Measurements from ENCODE around the gene TMEM200A.
"Not testable (repeated sequence)": the region's sequence is repeated elsewhere in the genome, so short reads cannot be mapped to it uniquely, and the experiment has no call there.

The TMEM200A gene

DNA sequence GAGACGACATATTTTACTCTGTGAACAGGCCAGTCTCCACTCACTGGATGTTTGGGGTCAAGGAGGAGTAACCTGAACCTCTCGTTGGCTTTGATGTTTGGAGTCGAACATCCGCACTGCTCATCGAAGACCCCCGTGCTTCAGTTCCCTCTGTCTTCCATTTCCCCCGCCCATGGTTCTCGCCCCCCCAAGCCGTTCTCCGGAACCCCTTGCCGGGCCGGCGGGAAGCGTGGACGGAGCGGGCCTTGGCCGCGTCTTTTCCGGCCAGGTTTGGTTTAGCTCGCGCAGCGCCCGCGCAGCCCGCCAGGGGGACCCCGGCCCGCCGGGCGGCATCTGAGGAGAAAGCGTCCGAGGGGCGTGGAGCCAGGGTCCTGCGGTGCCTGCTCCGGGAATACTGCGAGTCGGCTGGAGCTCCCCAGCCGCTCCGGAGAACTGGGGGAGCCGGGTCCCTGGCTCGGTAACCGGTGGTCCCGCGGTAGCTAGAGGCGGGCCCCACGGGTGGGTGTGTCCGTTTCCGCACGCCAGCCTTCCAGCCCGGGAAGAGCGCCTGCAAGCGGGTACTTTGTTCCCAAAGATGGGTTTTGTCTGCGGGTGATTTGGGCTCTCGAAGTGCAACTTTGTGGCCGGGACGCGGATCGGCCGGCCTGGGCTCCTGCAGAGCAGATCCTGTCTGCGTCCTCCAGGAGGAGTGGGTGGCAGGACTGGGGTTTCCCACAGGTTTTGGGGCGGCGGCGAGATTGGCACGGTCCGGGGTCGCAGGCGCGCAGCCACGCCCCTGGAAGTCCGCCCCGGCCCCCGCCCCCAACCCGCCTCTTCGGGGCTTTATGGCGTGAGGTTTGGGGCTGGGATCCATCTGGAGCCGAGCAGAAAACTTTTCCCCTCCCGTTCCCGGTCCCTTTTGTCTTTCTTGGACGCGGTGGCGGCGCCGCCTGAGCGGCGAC lies at the start of gene TMEM200A:
Gene TMEM200A, plus strand, starts transcription at position 852 of the 941 bp plus-strand sequence. CDS start 74,406 bp downstream, outside the sequence.
- intact Hi-C loops (cut with DNase I): no loop called here
- peak in 7 of 10 donors; percentile 10 to 84 (median 36) for DNase-seq

DNA sequence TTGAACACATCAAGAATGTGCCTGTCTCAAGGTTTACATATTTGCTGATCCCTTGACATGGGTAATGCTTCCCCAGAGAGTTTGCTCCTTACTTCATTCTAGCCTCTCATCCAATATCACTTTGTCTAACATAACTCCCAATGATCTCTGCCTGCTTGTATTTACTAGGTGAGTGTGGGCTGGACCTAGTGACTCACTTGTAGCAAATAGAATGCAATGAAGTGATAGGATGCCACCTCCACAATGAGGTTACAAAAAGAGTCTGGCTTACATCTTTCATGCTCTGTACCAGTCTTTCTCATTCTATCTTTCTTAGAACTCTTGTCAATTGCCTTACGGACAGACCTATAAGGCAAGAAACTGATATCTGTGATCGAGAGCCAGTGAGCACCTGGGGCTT lies 44.9 kb upstream of the TMEM200A start:
- intact Hi-C loops (cut with DNase I): loop anchor here (5.0 to 10.0 kb wide), 2 partner anchors 376 to 524 kb away; no protein-coding TSS in a partner anchor
- no peak for DNase-seq

DNA sequence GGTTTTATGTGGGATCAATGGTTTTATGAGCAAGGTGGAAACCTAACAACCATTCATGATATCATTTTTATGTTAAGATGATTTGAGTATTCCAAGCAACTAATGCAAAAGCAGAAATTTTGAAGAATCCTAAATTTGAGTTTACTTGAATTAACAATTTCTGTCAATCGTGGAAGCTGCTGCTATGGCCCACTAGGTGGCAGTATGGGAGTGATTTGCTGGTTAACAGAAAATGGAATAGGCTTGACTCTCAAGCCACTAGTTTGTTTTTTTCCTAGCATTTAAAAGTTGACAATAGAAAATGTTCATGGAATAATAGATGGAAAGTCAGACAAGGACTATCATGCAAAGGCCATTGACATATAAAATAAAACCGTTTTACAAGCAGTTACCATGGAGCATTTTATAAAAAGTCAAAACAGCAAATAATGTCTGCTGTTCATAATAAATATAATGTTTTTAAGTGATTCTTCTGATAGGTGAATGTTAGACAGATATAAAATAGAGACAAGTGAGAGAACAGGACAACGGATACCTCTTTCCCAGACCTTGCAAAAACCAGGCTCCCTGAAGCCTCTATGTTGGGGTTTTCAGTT lies 43.0 kb upstream of the TMEM200A start:
- intact Hi-C loops (cut with DNase I): loop anchor here (1.0 to 10.0 kb wide), 3 partner anchors 375 to 550 kb away; no protein-coding TSS in a partner anchor
- peak in 7 of 10 donors; percentile 28 to 93 (median 52) for DNase-seq

DNA sequence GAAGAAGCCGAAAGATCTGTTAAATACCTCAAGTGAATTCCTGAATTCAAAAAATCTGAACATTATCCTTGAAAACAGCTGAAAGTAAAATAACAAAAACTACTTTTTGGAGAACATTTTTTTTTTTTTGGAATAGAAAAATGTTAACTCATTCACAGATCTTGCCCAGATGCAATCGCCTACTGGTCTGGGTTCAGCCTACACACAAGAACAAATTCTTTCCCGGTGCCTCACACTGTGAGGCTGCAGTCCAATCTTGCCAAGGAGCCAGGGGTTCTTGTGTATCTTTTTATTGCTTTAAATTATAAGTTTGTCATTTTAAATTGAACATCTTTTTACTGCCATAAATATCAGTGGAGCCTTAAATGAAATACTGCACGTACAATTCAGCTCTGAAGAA lies 41.2 kb upstream of the TMEM200A start:
- intact Hi-C loops (cut with DNase I): loop anchor here (5.0 to 10.0 kb wide), 2 partner anchors 373 to 520 kb away; no protein-coding TSS in a partner anchor
- peak in 1 of 10 donors; percentile 8 for DNase-seq

DNA sequence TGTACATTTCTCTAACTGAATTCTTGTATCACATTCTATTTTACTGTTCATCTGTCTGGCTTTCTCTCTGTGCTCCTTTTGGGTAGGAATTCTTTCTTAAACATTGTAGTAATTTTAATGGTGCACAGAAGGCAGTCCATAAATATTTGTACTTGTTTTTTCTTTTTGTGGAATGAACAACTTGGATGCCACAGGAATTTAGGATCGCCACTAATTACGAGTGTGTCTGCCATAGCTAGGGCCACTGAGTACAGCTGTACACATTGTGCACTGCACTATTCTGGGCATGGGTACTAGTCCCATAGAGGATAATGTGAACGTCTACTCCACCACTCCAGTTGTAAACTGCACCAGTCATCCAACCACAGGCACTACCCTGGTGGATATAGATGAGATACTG lies 39.3 kb upstream of the TMEM200A start:
- intact Hi-C loops (cut with DNase I): loop anchor here (10.0 kb wide), 1 partner anchor 518 kb away; no protein-coding TSS in a partner anchor
- DNase-seq: no peak

DNA sequence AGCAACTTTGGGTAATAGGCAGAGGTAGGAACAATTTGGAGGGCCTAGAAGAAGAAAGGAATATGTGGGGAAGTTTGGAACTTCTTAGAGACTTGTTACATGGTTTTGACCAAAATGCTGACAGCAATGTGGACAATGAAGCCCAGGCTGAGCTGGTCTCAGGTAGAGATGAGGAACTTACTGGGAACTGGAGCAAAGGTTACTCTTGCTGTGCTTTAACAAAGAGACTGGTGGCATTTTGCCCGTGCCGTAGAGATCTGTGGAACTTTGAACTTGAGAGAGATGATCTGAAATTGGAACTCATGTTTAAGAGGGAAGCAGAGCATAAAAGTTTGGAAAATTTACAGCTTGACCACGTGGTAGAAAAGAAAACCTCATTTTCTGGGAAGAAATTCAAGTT lies 28.3 kb upstream of the TMEM200A start:
- no peak for DNase-seq
- intact Hi-C loops (cut with DNase I): no loop called here

DNA sequence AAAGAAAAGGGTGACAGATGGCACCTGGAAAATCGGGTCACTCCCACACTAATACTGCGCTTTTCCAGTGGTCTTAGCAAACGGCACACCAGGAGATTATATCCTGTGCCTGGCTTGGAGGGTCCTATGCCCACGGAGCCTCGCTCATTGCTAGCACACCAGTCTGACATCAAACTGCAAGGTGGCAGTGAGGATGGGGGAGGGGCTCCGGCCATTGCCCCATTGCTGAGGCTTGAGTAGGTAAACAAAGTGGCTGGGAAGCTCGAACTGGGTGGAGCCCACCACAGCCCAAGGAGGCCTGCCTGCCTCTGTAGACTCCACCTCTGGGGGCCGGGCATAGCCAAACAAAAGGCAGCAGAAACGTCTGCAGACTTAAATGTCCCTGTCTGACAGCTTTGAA lies 19.5 kb upstream of the TMEM200A start:
- peak in 2 of 10 donors; percentile 67 to 71 for DNase-seq
- intact Hi-C loops (cut with DNase I): not testable (repeated sequence)

DNA sequence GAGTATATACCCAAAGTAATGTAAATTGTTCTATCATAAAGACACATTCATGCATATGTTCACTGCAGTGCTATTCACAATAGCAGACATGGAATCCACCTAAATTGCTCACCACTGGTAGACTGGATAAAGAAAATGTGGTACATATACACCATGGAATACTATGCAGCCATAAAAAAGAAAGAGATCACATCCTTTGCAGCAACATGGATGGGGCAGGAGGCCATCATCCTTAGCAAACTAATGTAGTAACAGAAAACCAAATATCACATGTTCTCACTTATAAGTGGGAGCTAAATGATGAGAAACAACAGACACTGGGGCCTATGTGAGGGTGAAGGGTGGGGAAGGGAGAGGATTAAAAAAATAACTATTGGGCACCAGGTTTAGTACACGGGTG lies 11.5 kb upstream of the TMEM200A start:
- intact Hi-C loops (cut with DNase I): no loop called here
- DNase-seq: no peak

DNA sequence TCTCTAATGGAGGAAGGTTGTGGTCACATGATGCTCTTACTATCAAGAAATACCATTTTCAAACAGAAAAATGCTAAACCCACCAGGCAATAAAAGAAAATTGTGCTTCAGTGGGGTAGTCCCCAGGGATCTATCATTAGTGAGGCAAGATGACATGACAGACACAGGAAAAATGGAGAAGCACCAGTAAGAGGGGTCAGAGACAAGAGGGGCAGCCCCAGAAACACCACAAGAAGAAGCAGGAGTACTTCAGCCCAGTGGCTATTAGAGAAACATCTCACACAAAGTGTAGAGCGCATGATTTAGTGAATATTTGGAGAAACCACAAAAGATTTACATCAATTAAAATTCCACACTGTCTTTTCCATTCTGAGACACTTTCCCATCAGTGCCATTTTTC lies 10.2 kb upstream of the TMEM200A start:
- DNase-seq: no peak

DNA sequence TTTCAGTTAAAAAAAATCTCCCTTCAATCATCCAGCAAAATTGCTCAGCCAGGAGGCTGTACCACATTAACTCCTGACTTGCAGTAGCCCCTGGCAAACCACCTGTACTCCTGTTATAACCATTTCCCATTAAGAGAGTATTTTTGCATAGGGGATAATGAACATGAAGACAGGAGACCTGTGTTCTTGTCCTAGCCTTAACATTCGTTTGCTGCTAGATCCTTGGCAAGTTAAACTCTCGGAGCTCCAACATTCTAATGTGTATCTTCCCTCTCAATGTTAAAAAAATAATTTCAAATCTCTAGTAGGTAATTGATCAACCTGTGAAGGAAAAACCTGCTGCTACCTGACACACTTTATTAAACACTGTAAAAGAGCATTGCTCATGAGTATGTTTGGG lies 8.4 kb upstream of the TMEM200A start:
- DNase-seq: no peak
- intact Hi-C loops (cut with DNase I): no loop called here

More for the DNA sequence above, 10.2 kb upstream of the TMEM200A start:
- intact Hi-C loops (cut with DNase I): no loop called here

DNA sequence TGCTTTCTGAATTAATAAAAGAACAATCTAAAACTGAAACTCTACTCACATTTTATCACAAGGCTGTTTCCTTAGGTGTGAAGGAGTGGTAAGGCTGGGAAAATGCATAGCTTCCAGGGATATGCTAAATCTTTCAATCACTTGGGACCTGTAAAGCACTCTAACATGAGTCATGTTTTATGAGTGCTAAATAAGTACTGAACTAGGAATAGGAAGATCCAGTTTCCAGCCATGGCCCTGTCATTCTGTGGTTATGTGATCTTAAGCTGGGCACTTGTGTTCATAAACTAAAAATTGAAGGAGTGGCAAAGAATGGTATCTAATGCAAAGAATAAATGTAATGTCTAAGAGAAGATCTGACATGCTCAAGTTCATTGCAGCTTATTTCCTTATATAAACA lies 6.1 kb upstream of the TMEM200A start:
- intact Hi-C loops (cut with DNase I): no loop called here
- DNase-seq: no peak

DNA sequence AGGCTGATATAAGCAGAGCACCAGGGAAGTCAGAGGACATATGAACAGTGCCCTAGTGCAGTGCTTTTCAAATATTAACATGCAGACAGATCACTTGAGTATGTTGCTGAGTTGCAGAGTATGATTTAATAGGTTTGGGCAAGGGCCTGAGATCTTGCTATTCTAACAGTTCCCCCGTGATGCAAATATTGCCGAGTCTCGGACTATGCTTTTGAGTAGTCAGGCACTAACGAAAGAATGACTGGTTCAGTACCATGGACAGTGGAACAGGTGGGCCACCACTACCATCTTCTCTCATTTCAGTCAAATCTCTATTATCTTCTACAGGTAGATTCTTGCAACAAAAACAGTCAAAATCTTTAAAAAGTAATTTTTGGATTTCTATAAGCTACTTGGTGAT lies 3.7 kb upstream of the TMEM200A start:
- intact Hi-C loops (cut with DNase I): no loop called here
- no peak for DNase-seq

DNA sequence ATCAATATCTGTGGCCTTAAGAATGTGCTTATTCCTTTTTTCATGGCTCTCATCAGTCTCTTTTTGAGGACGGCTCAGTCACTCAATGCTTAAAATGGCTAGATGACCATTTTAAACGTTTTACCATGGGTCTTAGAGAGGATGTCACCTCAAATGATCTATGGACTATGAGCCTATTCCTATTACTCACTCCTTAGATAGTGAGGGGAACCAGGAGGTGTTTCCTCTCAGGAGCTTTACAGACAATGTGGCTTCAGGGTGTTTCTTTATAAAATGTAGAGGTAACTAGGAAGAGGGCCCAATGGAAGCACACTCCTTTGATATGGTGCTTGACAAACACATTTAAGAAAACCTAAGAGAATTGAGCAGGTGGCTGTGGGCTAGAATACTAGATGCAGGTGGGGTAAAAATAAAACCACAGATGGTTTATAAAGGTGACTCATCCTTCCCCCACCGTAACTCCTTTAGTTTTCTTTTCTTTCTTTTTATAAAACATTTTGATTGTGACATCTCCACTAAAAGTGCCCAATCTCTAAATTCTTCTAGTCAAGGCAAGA lies 1.5 kb upstream of the TMEM200A start:
- intact Hi-C loops (cut with DNase I): no loop called here
- DNase-seq: no peak

DNA sequence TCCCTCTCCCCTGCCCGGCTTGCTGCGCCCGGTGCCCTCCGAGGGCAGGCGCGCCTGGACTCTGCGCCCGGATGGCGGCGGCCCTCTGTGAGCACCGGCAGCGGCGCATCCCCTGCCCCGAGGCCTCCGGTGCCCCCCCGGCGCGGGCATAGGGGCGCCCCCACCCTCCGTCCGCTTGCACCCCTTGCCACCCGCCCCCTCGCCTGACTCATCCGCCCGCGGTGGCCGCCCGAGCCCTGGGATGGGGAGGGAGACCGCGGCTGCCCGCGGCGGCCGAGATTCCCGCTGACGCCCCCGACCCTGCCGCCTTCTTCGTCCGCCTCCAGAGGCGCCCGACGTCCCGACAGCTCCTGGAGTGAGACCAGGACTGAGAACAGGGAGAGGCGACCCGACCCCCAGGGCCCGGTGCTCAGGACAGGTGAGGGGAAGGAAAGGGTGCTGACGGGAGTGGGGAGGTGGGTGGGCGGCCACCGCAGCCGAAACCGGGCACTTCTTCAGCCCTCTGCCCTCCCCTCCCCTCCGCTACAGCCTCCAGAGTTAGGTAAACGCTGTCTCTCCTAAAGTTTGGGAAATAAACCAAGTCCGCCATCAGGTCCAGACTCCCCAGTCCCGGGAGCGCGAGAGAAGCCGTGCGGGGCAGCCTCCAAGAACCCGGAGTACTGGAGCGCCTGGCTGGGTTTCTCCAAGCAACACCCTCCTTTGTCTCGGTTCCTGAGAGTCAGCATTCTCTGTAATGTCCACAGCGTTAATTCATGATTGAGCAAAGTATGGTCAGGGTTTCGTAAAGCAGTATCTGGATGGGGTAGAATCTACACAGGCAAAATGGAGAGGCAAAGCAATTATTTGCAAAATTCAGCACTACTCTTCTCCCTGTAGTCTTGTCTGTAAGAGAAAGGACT lies 539 bp downstream of the TMEM200A start:
- intact Hi-C loops (cut with DNase I): no loop called here
- DNase-seq: peak in 9 of 10 donors; percentile 11 to 83 (median 31)

DNA sequence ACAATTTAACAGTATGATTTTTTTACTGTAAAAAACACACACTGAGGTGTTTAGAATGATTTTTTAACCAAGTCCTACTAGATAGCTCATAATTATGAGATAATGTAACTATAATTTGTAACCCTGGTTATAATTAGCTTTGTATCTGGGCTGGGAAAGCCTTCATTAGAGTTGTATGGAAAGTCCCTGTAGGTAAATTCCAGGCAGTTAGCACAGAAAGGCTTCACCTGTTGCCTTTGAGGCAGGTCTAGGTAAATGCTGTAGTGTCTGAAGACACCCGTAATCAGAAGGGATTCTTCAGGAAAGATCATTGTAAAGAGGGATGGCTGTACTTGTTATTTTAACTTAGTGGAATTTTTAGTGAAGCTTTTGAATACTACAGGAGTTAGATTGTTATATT lies 1.9 kb downstream of the TMEM200A start:
- intact Hi-C loops (cut with DNase I): no loop called here
- DNase-seq: no peak

DNA sequence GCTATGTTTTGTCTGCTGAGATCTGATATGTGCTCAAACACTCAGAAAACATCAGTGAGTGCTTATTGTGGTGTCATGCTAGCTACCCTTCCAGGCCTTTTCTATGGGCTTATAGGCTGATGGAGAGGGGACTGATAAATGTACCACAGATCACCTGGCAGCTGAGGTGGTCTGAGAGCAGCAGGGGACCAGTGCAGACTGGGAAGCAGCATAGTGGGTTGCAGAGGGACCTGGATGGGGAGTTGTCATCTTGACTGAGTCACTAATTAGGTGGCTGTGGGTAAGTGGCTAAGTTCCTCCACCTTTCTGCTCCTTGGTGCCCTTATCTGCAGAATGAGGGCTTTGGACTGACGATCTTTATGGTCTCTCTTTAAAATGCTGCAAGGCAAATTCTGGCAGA lies 2.8 kb downstream of the TMEM200A start:
- intact Hi-C loops (cut with DNase I): no loop called here
- no peak for DNase-seq

DNA sequence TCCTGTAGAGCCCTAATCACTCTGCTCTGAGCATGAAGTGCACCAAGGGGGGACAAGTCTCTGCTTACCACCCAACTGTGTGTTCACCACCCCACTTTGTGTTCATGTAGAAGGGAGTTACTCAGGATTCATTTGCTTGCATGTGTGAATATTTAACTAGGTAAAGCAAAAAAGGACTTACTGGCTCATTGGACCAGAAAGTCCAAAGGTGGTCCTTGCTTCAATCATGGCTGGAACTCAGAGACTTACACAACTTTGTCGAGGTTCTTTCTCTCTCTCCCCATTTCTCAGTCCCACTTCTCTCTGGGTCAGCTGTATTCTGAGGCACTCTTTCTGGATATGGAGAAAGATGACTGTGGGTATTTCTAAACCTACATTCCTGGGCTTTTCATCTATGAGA lies 4.0 kb downstream of the TMEM200A start:
- intact Hi-C loops (cut with DNase I): no loop called here

DNA sequence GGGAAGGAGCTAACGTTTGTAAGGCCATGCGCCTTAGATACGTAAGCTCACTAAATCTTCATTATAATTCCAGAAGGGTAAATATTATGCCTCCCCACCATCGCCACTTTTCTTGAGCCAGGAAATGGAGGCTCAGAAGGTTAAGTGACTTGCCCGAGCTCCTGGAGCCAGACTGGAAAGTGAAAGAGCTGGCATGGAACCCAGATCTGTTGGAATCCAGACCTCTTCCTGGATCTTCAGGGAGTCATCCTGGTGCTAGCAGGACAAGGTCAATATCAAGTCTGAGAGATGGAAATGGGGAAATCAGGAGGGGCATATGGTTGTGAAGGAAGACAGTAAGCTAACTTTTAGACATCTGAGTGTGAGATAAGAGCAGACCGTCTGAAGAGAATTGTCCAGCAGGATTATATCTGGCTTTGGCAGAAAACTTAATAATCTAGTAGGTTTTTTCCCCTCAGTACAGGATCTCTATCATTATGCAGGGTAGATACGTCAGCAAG lies 6.2 kb downstream of the TMEM200A start:
- intact Hi-C loops (cut with DNase I): no loop called here
- no peak for DNase-seq

More for the DNA sequence above, 4.0 kb downstream of the TMEM200A start:
- no peak for DNase-seq

DNA sequence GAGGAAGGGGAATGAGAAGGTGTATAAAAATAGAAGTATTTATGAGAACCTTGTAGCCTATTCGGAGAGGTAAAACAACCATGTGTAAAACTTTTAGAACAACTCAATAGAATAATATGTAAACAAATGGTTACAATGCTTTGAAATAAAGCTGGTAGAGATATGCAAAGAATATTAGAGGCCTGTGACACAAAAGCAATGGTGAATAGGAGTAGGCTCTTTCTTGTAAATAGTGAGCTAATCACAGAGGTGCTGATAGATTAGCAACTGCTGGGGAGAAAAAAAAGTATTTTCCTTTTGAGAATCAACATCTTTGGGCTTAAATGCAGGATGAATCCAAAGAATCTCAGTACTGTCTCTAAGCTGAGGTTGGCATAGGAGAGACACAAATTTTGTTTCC lies 7.0 kb downstream of the TMEM200A start:
- intact Hi-C loops (cut with DNase I): no loop called here
- DNase-seq: no peak

DNA sequence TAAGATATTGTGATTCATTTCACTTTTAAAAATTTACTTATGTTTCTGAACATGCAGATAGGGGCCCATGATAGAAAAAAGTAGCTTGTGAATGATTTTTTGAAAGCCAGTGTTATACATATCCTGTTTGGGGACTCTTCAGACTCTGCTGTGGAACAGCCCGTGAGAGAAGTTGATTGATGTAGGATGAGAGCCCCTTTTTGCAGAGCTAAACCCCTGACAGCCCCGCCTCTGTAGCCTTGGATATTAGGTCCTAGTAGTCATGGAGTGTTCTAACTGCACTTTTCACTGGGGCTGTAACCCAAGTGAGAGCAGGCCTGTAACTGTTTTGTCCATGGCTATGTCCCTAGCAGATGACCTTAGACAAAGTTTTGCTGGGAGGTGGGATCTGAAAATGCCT lies 8.2 kb downstream of the TMEM200A start:
- no peak for DNase-seq
- intact Hi-C loops (cut with DNase I): no loop called here
